Measurements from ENCODE around the gene LIN54.

Gene LIN54

GRCh38 chr4:82890901-82891706 lies 119.5 kb downstream of the LIN54 start, which contains the start of gene SEC31A:
Gene SEC31A (minus strand): TSS chr4:82891153. CDS start chr4:82881936, 9,217 bp downstream.
- peak; percentile 96 for ATAC-seq

GRCh38 chr4:82890528-82890900 lies 120.1 kb downstream of the LIN54 start:
- no peak for ATAC-seq

GRCh38 chr4:82889287-82889686 lies 121.3 kb downstream of the LIN54 start:
- no peak for ATAC-seq

GRCh38 chr4:82886147-82886942 lies 124.3 kb downstream of the LIN54 start:
- no peak for ATAC-seq

GRCh38 chr4:82885410-82885809 lies 125.2 kb downstream of the LIN54 start:
- ATAC-seq = no peak
